Measurements from ENCODE around the gene M1AP. TPM values are rescaled to one million over a fixed set of nuclear protein-coding genes. Genes with fewer than 3 reads are reported as not detected.

M1AP gene
- total and polyA plus RNA-seq, 11 donors: 0.07 to 0.88 (median 0.21) TPM; not detected in 6

DNA sequence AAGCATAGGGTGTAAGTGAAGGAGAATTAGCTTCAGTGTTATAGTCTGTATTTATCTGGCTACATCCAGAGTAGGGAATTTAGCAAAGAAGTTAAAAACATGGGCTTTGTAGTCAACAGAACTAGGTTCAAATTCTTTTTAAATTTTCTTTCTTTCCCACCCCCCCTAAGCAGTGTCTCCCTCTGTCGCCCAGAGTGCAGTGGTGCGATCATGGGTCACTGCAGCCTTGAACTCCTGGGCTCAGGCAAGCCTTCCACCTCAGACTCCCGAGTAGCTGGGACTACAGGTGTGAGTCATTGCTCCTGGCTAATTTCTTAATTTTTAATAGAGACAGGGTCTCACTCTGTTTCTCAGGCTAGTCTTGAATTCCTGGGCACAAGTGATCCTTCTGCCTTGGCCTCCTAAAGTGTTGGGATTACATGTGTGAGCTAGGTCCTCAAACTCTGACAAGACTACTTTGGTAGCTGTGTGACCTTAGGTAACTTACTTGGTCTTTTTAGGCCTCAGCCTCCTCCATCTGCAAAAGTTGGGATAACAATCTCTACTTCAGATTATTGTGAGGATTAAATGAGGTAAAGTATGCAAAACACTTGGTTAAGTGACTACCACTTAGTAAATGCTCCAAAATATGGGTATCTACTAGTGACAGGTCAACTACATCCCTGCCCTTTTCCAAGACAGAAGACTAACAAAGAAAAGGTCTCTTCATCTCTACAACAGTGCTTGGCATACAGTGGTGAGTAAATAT lies 75.8 kb downstream of the M1AP start:
- 69 to 79% (median 75%) methylated on average over 3 of the region's 3 CpGs for WGBS, 4 donors
- ATAC-seq: no peak
- H3K4me1 ChIP-seq: peaks cover 0 to 62% (median 2%) of the 10 kb centered on the region in 12 donors

DNA sequence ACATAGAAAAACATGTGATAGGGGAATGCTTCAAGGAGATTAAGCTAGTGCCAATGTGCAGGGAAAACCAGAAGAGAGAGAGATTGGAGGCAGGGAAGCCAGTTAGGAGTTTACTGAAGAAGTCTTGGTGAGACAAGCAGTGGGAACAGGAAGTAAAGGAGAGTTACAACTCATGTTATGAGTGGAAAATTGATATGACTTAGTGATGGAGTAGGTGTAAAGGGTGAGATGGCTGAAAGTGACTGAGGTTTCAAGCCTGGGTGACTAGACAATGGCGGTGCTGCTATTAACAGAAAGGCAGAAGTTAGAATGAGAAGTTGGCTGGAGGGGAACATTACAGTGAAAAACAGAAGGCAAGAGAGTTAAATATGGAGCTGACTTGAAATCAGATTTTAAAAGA lies 77.1 kb downstream of the M1AP start:
- no peak for DNase-seq
- Histone ChIP-seq H3K4me3 (no peak overlapping the region), H3K27ac (peak overlapping the region in 1 of 12 donors; percentile 11), H3K4me1 (peaks cover 0 to 51% (median 0%) of the 10 kb centered on the region in 12 donors), H3K36me3 (no peaks in the 10 kb centered on the region), H3K9me3 (no peaks in the 10 kb centered on the region), H3K27me3 (peaks cover 0 to under 1% (median 0%) of the 10 kb centered on the region in 9 donors)
- intact Hi-C loops (cut with DNase I): no loop called here
- ATAC-seq: no peak
- WGBS, 4 donors: 73 to 83% (median 78%) methylated on average over 1 of the region's 1 CpG
- TF ChIP-seq, protein P1, sequence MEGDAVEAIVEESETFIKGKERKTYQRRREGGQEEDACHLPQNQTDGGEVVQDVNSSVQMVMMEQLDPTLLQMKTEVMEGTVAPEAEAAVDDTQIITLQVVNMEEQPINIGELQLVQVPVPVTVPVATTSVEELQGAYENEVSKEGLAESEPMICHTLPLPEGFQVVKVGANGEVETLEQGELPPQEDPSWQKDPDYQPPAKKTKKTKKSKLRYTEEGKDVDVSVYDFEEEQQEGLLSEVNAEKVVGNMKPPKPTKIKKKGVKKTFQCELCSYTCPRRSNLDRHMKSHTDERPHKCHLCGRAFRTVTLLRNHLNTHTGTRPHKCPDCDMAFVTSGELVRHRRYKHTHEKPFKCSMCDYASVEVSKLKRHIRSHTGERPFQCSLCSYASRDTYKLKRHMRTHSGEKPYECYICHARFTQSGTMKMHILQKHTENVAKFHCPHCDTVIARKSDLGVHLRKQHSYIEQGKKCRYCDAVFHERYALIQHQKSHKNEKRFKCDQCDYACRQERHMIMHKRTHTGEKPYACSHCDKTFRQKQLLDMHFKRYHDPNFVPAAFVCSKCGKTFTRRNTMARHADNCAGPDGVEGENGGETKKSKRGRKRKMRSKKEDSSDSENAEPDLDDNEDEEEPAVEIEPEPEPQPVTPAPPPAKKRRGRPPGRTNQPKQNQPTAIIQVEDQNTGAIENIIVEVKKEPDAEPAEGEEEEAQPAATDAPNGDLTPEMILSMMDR (IDR thresholded peaks at IDR 0.05): no peak
- TF ChIP-seq POLR2A (IDR thresholded peaks at IDR 0.05): no peak

More for the DNA sequence above, 75.8 kb downstream of the M1AP start:
- Histone ChIP-seq H3K9me3 (no peaks in the 10 kb centered on the region), H3K27me3 (peaks cover 0 to 3% (median 0%) of the 10 kb centered on the region in 9 donors), H3K36me3 (no peaks in the 10 kb centered on the region), H3K4me3 (no peak overlapping the region), H3K27ac (no peak overlapping the region)
- intact Hi-C loops (cut with DNase I): no loop called here
- DNase-seq: no peak
- TF ChIP-seq POLR2A (IDR thresholded peaks at IDR 0.05): no peak

DNA sequence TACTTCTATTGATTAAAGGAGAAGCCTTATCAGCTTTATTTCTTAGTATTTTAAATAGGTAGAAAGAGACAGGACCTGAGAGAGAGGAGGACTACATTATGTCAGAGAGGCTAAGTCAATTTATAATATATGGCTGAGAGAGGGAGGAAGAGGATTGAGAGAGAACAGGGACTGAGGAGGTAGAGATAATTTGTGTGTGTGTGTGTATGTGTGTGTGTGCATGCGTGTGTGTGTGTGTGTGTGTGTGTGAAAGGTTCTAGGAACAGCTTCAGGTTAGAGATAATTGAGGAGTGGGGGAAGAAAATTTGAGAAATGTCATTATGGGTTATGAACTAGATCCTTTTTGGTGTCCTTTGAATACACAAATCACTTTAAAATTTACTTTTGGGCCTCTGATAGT lies 78.4 kb downstream of the M1AP start:
- H3K36me3 ChIP-seq: no peaks in the 10 kb centered on the region
- WGBS, 4 donors: 38 to 90% (median 82%) methylated on average over 1 of the region's 1 CpG
- no peak for ATAC-seq

DNA sequence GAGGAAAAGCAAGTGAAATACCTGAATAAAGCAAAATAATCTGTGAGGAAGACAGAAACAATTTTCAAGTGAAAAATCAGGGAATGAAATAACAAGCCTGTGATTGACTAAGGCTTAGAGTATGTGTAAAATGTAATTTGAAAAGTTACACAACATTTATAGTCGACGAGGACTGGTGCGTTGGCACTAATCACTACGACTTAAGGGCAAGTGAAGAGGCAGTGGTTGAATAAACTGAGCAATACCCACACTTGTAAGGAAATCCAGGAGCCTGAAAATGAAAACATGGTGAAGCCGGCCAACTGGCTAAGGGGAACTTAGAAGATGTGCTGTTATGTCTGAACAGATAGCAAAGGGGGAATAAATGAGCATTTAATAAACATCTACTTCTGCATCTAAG lies 80.2 kb downstream of the M1AP start:
- Histone ChIP-seq H3K27ac (peak overlapping the region in 1 of 12 donors; percentile 1), H3K4me1 (peaks cover 0 to 21% (median 0%) of the 10 kb centered on the region in 12 donors), H3K4me3 (no peak overlapping the region), H3K27me3 (peaks cover 0 to 7% (median 0%) of the 10 kb centered on the region in 9 donors), H3K9me3 (no peaks in the 10 kb centered on the region), H3K36me3 (no peaks in the 10 kb centered on the region)
- DNase-seq (no peak), ATAC-seq (no peak)
- TF ChIP-seq POLR2A (IDR thresholded peaks at IDR 0.05): no peak
- TF ChIP-seq, protein P1 (IDR thresholded peaks at IDR 0.05): no peak
- intact Hi-C loops (cut with DNase I): no loop called here
- 85 to 86% (median 86%) methylated on average over 5 of the region's 5 CpGs for WGBS, 4 donors

More for the DNA sequence above, 78.4 kb downstream of the M1AP start:
- intact Hi-C loops (cut with DNase I): no loop called here
- Histone ChIP-seq H3K4me3 (no peak overlapping the region), H3K9me3 (no peaks in the 10 kb centered on the region), H3K27me3 (no peaks in the 10 kb centered on the region), H3K27ac (no peak overlapping the region), H3K4me1 (peaks cover 0 to 38% (median 0%) of the 10 kb centered on the region in 12 donors)
- DNase-seq: no peak
- no peak for TF ChIP-seq POLR2A (IDR thresholded peaks at IDR 0.05)
- TF ChIP-seq, protein P1 (IDR thresholded peaks at IDR 0.05): no peak

Measured in heart left ventricle (tissue), 16 donors.